ENCODE data around the gene CACNB4.

GRCh38 chr2:151861174-151861573 lies 237.7 kb downstream of the CACNB4 start:
- no peak for TF ChIP-seq PBX3 (IDR thresholded peaks at IDR 0.05)
- TF ChIP-seq RCOR1 (IDR thresholded peaks at IDR 0.05; ENCODE audit: low read length), result no peak
- TF ChIP-seq CTCF (IDR thresholded peaks at IDR 0.05), result no peak

All from SK-N-SH (cell line).